ENCODE data around the gene WAC. TPM values are rescaled to one million over a fixed set of nuclear protein-coding genes. Genes with fewer than 3 reads are reported as not detected.
"Not testable (repeated sequence)": the region's sequence is repeated elsewhere in the genome, so short reads cannot be mapped to it uniquely, and the experiment has no call there.

Gene WAC
- 112 and 115 TPM in 2 replicates for total RNA-seq (2014; rRNA removed; shearing (Covaris generic))
- 35.2 and 43.5 TPM in 2 replicates for polyA plus RNA-seq (2014; cell fraction: nucleus; rRNA removed)

- peak; percentile 85 for DNase-seq (ENCODE audit: extremely low read depth, low read depth)
These were observed at the start of gene WAC for GRCh38 chr10:28532337-28533185. Gene WAC, plus strand, starts transcription at chr10:28533118. Its CDS starts 462 bp downstream, at chr10:28533580.

DNA sequence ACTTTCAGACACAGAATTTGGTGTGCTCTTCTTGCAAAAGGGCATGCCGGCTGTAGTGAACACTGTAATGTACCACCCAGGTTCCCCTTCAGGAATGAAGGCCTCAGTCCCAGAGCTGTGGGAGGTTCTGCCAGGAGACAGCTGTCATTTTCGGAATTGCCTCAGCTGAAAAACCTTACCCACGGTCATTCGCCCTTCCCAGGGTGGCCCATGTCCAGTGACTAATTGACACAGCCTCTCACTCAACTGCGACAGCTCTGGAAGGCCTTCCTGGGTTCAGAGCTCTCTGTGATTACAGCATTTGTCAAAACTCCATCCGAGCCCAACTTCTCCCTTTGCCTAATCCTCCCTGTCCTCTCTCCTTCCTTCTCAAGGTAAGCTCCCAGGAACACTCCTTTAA, 43.7 kb upstream of the WAC start:
- DNase-seq (ENCODE audit: extremely low read depth, low read depth): no peak

DNA sequence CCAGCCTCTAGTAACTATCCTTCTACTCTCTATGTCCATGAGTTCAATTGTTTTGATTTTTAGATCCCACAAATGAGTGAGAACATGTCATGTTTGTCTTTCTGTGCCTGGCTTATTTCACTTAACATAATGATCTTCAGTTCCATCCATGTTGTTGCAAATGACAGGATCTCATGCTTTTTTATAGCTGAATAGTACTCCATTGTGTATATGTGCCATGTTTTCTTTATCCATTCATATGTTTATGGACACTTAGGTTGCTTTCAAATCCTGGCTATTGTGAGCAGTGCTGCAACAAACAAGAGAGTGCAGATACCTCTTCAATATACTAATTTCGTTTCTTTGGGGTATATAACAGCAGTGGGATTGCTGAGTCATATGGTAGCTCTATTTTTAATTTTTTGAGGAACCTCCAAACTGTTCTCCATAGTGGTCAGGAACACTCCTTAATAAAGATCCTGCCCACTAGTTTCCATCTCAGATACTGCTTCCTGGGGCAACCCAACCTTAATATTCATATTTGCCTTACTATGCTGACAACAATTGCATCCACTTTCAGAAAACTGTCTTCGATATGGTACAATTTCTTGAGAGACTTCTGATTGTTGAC, 42.6 kb upstream of the WAC start:
- DNase-seq (ENCODE audit: extremely low read depth, low read depth): not testable (repeated sequence)

DNA sequence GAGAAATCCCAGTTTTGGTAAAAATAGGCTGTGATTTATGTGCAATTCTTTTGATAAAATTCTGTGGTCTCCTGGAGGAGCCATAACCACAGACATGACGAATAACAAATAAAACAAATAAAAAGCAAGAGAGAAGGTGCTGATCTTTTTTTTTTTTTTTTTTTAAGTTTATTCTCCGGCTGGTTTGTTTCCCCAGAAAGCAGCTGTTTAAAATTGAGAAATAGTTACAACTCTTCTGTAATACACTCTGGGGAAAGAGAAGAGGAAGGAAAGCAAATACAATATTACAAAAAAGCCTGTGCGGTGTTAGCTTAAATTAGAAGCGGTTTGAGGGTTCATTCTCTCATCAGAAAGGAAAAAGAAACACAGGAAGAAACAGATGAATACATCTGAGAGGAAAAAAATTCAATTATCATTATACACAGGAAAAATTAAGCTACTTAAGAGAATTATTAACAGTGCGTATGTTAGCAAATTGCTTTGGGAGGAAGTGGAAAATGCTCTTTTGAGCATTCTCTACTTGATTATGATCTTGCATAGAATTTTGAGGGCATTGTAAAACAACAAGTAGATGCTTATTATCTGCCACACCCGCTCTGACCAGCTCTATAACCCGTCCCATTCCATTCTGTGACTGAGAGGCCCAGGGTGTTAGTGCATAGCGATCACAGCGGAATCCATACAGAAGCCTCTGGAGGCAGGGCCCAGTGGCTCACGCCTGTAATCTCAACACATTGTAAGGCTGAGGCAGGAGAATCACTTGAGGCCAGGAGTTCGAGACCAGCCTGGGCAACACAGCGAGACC, 40.6 kb upstream of the WAC start:
- no peak for DNase-seq (ENCODE audit: extremely low read depth, low read depth)

DNA sequence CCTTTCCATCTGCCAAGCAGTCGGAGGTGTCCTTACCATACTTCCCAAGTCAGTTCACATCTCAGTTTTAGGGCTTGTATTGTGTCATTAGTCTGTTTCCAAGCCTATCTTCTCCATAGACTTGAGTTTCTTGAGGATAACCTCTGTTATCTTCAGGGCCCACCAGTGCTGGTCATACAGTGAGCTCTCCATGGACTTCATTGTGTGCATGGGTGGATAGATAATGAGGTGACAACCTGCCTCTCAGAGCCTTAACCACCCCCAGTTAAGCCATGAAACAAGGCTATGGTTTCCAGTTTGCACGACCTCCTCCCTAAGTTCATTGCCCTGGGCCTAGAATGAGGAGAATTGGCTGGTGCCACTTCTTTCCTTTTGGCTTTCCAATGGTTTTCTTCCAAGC, 38.5 kb upstream of the WAC start:
- no peak for DNase-seq (ENCODE audit: extremely low read depth, low read depth)

DNA sequence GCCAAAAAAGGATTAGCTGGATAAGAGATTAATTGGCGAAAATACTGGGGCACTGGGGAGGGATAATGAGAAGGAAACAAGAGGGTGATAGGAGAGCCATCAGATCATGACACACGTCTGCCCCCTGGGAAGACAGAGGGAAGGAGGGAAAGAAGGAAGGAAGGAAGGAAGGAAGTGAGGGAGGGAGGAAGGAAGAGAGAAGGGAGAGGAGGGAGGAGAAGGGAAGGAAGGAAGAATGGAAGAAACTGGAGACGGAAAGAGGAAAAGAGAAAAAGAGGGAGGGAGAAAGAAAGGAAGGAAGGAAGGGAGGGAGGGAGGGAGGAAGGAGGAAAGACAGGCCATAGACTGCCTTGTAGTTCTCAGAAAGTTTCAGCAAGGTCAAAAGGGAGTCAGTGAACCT, 37.8 kb upstream of the WAC start:
- no peak for DNase-seq (ENCODE audit: extremely low read depth, low read depth)

DNA sequence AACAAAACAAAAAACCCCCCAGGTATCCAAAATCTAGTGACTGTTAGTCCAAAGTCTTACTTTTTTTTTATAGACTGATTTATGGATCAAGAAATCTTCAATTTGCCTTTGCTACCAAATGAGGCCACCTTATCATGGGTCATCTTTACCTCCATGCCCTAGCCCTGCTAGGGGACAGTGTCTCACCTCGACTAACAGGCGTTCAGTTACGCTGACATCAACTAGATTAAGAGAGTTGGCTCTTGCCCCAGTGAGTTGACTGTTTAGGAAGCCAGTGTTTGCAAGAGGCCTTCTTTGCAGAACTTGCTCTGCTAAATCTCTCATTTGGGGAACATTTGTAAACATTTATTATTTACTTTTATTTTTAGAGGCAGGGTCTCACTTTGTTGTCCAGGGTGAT, 36.9 kb upstream of the WAC start:
- no peak for DNase-seq (ENCODE audit: extremely low read depth, low read depth)

DNA sequence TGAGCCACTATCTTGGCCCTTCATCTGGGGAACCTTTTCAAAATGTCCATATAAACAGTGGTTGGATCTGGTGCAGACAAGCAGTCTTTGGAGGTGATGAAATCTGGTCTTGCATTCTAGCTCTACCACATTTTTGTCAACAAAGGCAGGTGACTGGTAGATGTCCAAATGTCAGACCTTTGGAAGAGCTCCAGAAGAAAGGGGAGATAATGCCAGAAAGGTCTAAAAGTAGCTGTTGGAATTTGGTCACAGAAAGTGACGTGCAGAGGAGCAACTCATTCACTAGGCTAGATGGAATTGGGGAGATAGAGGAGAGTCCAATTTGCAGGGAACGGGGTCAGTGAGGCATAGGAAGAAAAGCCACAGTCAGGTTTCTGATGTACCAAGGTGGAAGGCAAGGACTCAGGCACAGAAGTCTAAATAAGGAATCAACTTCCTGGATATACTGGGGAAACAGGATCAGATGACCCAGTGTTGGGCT, 36.4 kb upstream of the WAC start:
- DNase-seq (ENCODE audit: extremely low read depth, low read depth): no peak

- DNase-seq (ENCODE audit: extremely low read depth, low read depth): no peak
These were observed 35.4 kb upstream of the WAC start for GRCh38 chr10:28497313-28498126.

DNA sequence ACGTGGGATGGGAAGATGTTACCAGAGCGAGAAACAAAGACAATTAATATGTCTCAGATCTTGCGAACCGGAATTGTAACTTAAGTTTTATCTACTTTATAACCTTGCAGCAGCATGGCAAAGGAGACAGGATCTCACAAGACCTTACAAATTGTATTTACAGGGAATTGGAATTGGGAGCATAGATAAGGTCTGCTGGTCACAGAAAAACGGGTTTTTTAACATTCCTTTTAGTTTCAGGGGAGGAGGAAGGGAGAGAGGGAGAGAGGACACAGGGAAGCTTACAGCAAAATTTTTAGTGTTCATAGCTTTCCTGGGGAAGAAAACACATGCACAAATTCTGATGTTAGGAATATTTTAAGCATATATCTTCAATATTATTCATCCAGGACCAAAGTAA, 32.7 kb upstream of the WAC start:
- DNase-seq (ENCODE audit: extremely low read depth, low read depth): not testable (repeated sequence)

- DNase-seq (ENCODE audit: extremely low read depth, low read depth): peak; percentile 16
These were observed 29.8 kb upstream of the WAC start for GRCh38 chr10:28503114-28503513.

- no peak for DNase-seq (ENCODE audit: extremely low read depth, low read depth)
These were observed 27.5 kb upstream of the WAC start for GRCh38 chr10:28505359-28505959.

DNA sequence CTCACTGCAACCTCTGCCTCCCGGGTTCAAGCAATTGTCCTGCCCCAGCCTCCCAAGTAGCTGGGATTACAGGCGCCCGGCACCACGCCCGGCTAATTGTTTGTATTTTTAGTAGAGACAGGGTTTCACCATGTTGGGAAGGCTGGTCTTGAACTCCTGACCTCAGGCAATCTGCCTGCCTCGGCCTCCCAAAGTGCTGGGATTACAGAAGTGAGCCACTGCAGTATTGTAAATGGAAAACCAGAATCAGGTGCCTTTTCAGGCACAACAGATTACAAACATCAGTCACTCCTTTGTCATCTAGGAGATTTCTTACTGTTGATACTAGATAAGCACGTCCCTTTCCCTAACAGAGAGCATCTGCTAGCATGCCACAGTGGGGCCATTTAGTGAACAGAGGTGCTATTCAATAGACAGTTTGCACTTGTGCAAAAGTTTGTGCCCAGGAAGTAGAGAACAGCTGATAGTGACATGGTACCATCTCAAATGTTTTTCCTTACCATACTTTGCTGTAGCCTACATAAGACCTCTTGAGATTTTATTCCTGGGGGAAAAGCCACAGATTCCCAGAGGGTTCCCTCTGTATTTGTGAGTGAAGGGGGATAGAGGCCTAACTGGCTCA, 24.5 kb upstream of the WAC start:
- DNase-seq (ENCODE audit: extremely low read depth, low read depth): no peak

DNA sequence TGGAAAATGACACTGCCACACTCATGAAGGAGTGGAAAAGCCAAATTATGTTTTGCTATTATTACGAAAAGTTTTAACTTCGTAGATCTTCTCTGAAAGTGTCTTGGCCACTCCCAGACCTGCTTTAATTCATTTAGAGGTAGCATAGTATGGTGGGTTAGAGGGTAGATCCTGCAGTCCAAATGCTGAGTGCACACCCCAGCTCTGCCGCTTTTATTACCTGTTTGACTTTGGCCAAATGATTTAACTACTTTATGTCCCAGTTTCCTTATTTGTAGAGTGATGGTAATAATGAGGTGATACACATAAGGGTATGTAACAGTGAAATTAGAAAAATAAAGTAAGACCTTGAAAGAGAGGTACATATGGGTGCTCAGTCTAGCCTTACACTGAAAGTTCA, 23.6 kb upstream of the WAC start:
- DNase-seq (ENCODE audit: extremely low read depth, low read depth): no peak

DNA sequence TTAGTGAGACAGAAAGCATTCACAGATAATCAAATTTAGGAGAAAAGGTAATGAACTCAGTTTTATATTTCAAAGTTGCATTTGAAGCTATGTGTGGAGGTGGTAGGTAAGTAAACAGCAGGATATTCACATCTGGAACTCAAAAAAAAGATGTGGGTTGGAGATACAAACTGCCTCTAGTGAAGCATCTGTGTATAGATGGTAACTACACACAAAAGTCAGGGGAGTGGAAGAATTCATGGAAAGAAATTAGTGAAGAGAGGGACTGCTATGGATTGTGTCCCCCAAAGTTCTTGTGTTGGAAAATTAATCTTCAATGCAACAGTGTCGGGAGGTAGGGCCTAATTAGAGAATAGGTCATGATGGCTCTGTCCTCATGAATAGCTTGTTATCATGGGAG, 18.3 kb upstream of the WAC start:
- no peak for DNase-seq (ENCODE audit: extremely low read depth, low read depth)

DNA sequence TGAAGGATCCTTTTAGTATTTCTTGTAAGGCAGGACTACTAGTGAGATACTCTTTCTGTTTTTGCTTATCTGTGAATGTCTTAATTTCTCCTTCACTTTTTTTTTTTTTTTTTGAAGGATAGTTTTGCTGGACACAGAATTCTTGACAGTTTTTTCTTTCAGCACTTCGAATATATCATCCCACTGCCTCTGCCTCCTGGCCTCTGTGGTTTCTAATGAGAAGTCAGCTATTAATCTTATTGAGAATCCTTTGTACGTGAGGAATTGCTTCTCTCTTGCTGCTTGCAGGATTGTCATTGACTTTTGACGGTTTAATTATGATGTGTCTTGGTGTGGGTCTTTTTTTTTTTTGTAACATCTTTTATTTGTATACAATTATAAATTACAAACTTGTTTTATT, 12.6 kb upstream of the WAC start:
- DNase-seq (ENCODE audit: extremely low read depth, low read depth): no peak

DNA sequence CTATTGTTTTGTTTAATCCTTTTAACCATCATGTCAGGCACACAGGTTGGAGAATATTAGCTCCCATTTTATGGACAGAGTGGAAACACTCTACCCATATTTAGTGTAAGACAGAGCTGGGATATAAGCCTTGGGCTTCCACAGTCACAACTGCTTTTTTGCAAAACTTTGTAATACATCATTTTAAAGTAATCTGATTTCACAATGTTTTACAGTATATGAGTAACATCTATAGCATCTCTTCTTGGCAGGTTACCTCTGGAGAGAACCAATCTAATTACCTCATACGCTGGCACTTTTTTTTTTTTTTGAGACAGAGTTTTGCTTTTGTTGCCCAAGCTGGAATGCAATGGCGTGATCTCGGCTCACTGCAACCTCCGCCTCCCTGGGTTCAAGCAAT, 12.1 kb upstream of the WAC start:
- not testable (repeated sequence) for DNase-seq (ENCODE audit: extremely low read depth, low read depth)

- not testable (repeated sequence) for DNase-seq (ENCODE audit: extremely low read depth, low read depth)
These were observed 11.0 kb upstream of the WAC start for GRCh38 chr10:28521961-28522360.

GRCh38 chr10:28523725-28524252, 9.1 kb upstream of the WAC start:
- no peak for DNase-seq (ENCODE audit: extremely low read depth, low read depth)
